NB4 (cell line): ENCODE data around the gene PLP2.
"Not testable (repeated sequence)": the region's sequence is repeated elsewhere in the genome, so short reads cannot be mapped to it uniquely, and the experiment has no call there.

ENCODE experiments used
- DNase-seq: peaks from one replicate; pipeline ENCODE4 v3.0.0; 2010; ENCODE audit warnings: low read depth
- H3K4me3 ChIP-seq: one replicate; pipeline ENCODE4 v1.5.1; 2011; ENCODE audit warnings: mild to moderate bottlenecking, low read depth, low read length, moderate library complexity
- MYC ChIP-seq: IDR thresholded peaks from 2 replicates; pipeline ENCODE4 v1.6.1; 2011; ENCODE audit warnings: low read depth, low read length
- POLR2A ChIP-seq: IDR thresholded peaks from 2 replicates; pipeline ENCODE4 v1.6.1; 2011; ENCODE audit warnings: mild to moderate bottlenecking; ENCODE audit not compliant: insufficient read length; ENCODE audit errors: extremely low read depth
- TF ChIP-seq, protein P1 (sequence below): IDR thresholded peaks from one replicate; pipeline ENCODE4 v1.5.1; 2012; ENCODE audit warnings: low read depth, low read length
- TF ChIP-seq, protein P2 (sequence below): IDR thresholded peaks from 2 replicates; pipeline ENCODE4 v1.6.1; 2011; ENCODE audit warnings: low read depth, low read length

Gene PLP2

DNA sequence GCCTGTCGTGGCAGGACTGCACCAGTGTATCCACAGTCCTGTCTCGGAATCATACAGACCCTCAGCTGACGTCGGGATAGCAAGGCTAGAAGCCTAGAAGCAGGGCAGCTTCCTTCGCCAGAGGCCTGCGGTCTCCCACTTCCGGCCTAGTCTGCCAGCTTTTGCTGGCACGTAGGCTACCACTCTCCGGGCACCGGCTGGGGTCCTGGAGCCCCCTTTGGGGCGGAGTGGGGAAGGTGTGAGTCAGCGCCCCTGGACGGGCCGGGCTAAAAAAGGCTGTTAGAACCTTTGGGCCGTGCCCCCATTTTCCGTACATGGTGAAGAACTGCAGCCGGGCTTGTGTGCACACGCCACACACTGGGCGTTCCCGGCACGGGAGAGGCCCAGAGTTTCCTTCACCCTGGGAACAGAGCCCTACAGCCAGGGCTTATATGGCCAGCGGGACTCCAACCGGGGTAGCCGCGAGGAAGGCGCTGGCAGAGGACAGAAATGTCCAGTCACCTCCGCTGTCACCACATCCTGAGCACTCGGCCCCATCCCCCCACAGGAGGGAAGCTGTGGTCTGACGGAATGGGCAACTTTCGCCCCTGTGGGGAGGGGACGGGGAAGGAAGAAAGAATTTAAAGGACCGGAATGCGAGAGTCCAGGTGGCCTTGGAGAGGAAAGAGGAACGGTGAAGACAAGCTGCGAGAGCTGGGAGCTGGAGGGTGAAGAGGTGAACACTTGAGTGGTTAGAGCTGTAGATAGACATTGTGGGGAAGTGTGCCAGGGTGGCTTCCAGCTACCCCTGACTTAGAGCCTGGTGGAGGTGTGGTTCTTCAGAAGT, 4.6 kb upstream of the PLP2 start:
- TF ChIP-seq, protein P1, sequence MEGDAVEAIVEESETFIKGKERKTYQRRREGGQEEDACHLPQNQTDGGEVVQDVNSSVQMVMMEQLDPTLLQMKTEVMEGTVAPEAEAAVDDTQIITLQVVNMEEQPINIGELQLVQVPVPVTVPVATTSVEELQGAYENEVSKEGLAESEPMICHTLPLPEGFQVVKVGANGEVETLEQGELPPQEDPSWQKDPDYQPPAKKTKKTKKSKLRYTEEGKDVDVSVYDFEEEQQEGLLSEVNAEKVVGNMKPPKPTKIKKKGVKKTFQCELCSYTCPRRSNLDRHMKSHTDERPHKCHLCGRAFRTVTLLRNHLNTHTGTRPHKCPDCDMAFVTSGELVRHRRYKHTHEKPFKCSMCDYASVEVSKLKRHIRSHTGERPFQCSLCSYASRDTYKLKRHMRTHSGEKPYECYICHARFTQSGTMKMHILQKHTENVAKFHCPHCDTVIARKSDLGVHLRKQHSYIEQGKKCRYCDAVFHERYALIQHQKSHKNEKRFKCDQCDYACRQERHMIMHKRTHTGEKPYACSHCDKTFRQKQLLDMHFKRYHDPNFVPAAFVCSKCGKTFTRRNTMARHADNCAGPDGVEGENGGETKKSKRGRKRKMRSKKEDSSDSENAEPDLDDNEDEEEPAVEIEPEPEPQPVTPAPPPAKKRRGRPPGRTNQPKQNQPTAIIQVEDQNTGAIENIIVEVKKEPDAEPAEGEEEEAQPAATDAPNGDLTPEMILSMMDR = no peak
- TF ChIP-seq POLR2A (peak; percentile 28), MYC (peak; percentile 59; the same call in 1 of the 2 replicates)
- TF ChIP-seq, protein P2, sequence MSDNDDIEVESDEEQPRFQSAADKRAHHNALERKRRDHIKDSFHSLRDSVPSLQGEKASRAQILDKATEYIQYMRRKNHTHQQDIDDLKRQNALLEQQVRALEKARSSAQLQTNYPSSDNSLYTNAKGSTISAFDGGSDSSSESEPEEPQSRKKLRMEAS = peak; percentile 13; the same call in 1 of the 2 replicates
- peak overlapping the region; percentile 71 for H3K4me3 ChIP-seq
- DNase-seq = peak; percentile 94

DNA sequence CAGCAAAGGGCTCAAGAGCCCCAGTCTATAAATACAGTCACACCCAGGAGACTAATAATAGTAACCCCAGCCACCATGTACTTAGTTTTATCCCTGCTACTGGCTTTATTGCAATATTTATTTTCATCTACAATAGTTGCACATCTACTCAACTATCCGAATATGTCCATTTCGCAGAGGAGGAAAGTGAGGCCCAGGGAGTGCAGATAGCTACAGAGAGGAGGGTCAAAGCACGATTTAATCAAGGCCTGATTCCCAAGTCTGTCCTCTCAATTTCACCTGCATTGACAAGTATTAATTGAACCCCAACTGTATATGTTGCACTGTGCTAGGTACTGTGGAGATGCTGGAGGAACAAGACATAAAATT, 4.0 kb upstream of the PLP2 start:
- peak overlapping the region; percentile 71 for H3K4me3 ChIP-seq
- TF ChIP-seq, protein P1 = no peak
- DNase-seq = no peak

DNA sequence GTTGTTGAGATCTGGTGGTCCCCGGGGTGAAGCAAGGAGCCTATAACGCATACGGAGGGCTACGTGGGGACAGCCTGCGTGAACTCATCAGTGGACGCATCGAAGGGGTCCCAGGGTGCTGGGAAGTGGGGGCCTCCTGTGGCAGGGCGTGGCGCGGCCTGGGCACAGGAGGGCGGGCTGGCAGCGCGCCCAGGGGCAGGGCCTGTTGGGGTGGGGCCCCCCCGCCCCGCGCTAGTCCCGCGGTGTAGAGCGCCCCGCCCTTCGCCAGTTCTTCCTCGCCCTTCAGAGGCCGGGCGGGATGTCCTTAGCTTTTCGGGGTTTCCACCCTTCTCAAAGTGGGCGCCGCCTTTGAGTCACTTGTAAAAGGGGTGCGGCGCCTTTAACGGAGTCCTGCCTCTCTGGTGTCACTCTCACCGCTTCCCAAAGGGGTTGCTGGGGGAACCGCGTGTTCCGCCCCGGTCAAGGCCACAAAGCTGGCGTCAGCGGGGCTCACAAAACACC, 632 bp downstream of the PLP2 start:
- peak overlapping the region; percentile 84 for H3K4me3 ChIP-seq
- TF ChIP-seq POLR2A (no peak), MYC (peak; percentile 22; the same call in 1 of the 2 replicates)
- TF ChIP-seq, protein P1 = no peak
- TF ChIP-seq, protein P2 = 0 out of 2 replicates have a peak, but pooled peaks have one; percentile 18
- DNase-seq = peak; percentile 86

DNA sequence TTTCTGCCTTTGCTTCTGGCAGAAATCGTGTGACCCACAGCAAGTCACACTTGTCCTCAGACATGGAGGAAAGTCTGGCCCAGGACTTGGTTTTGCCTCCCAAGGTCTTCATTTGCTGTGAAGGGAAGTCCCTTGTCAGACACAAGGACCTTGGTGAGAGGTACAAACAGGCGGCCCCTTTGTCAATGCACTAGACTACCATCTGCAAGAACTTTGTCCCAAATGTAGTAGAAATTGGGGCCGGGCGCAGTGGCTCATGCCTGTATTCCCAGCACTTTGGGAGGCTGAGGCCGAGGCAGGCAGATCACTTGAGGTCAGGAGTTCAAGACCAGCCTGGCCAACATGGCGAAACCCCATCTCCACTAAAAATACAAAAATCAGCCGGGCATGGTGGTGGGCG, 1.8 kb downstream of the PLP2 start:
- not testable (repeated sequence) for DNase-seq
- peak overlapping the region; percentile 84 for H3K4me3 ChIP-seq

DNA sequence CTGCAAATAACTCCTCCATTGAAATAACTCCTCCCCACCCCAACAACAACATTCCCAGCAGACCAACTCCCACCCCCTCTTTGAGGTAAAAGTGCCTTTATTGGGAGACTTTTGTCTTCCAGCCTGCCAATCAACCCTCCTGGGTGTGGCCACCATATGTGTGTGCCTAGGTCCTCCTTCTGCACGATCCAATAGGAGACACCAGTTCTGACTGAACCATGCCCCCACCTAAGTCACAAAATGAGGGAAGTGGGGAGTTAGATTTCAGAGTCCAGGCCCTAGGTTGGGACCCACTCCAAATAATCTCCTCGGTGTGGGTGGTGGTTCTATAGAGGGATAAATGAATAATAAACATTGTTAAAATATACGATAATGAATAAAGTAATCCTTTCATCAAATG, 3.0 kb downstream of the PLP2 start:
- no peak for TF ChIP-seq MYC
- TF ChIP-seq, protein P1 = no peak
- TF ChIP-seq, protein P2 = no peak
- no peak for TF ChIP-seq POLR2A
- peak; percentile 43 for DNase-seq
- no peak overlapping the region for H3K4me3 ChIP-seq

DNA sequence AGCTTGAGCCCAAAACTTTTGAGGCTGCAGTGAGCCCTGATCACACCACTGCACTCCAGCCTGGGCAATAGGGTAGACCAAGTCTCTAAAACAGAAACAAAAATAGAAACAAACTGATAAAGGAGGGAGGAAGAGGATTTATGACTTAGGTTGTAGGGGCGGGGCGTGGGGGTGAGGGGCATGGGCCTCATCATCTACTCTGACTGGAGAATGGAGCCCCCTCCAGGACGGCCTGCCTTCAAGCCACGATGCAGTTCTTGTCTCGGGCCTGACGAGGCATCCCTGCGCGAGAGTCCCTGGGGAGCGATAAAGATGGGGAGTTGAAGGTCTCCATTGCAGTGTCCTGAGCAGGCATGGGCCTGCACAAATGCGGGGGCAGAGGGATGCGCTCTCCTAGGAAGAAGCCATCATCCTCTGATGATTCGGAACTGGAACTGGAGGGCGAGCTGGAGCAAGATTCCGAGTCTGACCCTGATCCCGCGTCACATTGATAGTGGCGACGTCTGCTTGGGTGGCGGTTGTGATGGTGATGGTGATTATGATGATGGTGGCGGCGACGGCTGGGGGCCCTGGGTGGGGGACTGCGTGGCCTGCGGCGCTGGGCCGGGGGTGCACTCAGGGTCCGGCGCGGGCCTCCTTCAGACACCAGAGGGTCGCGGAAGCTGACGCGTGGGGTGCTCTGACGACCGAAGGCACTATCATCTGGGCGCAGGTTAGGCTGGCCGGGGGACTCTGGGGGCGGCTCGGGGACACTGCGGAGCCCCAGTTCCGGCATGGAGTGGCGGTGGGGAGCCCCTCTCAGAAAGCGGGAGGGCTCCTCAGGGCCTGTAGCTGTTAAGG, 4.0 kb downstream of the PLP2 start:
- H3K4me3 ChIP-seq = no peak overlapping the region
- peak; percentile 80 for DNase-seq
- TF ChIP-seq, protein P2 = no peak
- TF ChIP-seq MYC = no peak
- TF ChIP-seq, protein P1 = no peak
- TF ChIP-seq POLR2A = no peak
